Skeletal muscle tissue (tissue), 4 donors: Measurements from ENCODE around the gene NGLY1. TPM values are rescaled to one million over a fixed set of nuclear protein-coding genes. Genes with fewer than 3 reads are reported as not detected.

Source experiments
- H3K27ac ChIP-seq: one replicate; pipeline ENCODE4 v1.7.0; 2013; ENCODE audit warnings: mild to moderate bottlenecking, low read depth, low read length, inconsistent platforms
- H3K27me3 ChIP-seq, 3 donors: one replicate each; pipeline ENCODE4 v1.7.0; 2013; ENCODE audit warnings: low read length in 3 of 3; ENCODE audit not compliant: control insufficient read depth in 3 of 3, insufficient read depth in 3 of 3
- H3K36me3 ChIP-seq, 3 donors: one replicate each; pipeline ENCODE4 v1.7.0; 2013; ENCODE audit warnings: low read length in 3 of 3; ENCODE audit not compliant: control insufficient read depth in 3 of 3, insufficient read depth in 3 of 3
- H3K4me1 ChIP-seq, 3 donors: one replicate each; pipeline ENCODE4 v1.7.0; 2013; ENCODE audit warnings: low read length in 3 of 3, mild to moderate bottlenecking in 3 of 3; ENCODE audit not compliant: control insufficient read depth in 3 of 3, insufficient read depth in 3 of 3
- H3K4me3 ChIP-seq, 3 donors: one replicate each; pipeline ENCODE4 v1.7.0; 2013; ENCODE audit warnings: low read length in 3 of 3
- H3K9ac ChIP-seq, 3 donors: one replicate each; pipeline ENCODE4 v1.7.0; 2013; ENCODE audit warnings: low read length in 3 of 3, mild to moderate bottlenecking in 3 of 3, moderate library complexity in 2 of 3, low read depth in 1 of 3
- H3K9me3 ChIP-seq, 3 donors: one replicate each; pipeline ENCODE4 v1.7.0; 2013; ENCODE audit warnings: low read length in 3 of 3; ENCODE audit not compliant: control insufficient read depth in 3 of 3
- total RNA-seq: library from RNA; depleted of rRNA; stranded (reverse); fragments of >200 nt; gene quantifications from one replicate; pipeline ENCODE4 v1.2.3, GENCODE V29; 2014
- donor health status: Osteomylitis.

Gene NGLY1
- total RNA-seq, 1 donor from 2014 or later: 45.9 TPM

- Histone ChIP-seq H3K9ac (no peak overlapping the region), H3K9me3 (no peaks in the 10 kb centered on the region), H3K27ac (no peak overlapping the region), H3K27me3 (no peaks in the 10 kb centered on the region), H3K4me3 (no peak overlapping the region), H3K36me3 (no peaks in the 10 kb centered on the region), H3K4me1 (peaks cover 6 to 23% (median 21%) of the 10 kb centered on the region in 3 donors)
Observed at GRCh38 chr3:25784971-25785370, 1.7 kb upstream of the NGLY1 start.

- Histone ChIP-seq H3K4me1 (peaks cover 6 to 21% (median 20%) of the 10 kb centered on the region in 3 donors), H3K27ac (peak overlapping the region; percentile 88), H3K27me3 (no peaks in the 10 kb centered on the region), H3K4me3 (peak overlapping the region; percentile 75 to 82 (median 80)), H3K9me3 (no peaks in the 10 kb centered on the region), H3K36me3 (no peaks in the 10 kb centered on the region), H3K9ac (peak overlapping the region; percentile 75 to 86 (median 79))
Observed at GRCh38 chr3:25783661-25784512, 644 bp upstream of the NGLY1 start.

GRCh38 chr3:25782636-25782937 is 656 bp downstream of the NGLY1 start:
- H3K4me1 ChIP-seq: peaks cover 4 to 19% (median 17%) of the 10 kb centered on the region in 3 donors
- peak overlapping the region; percentile 82 to 91 (median 86) for H3K4me3 ChIP-seq
- peak overlapping the region; percentile 81 to 87 (median 83) for H3K9ac ChIP-seq
- H3K36me3 ChIP-seq: peaks cover 0 to 5% (median 3%) of the 10 kb centered on the region in 3 donors
- H3K27me3 ChIP-seq: no peaks in the 10 kb centered on the region
- peak overlapping the region; percentile 78 for H3K27ac ChIP-seq
- no peaks in the 10 kb centered on the region for H3K9me3 ChIP-seq

GRCh38 chr3:25781758-25782594 is 1.3 kb downstream of the NGLY1 start:
- H3K27me3 ChIP-seq: no peaks in the 10 kb centered on the region
- peak overlapping the region; percentile 82 to 91 (median 86) for H3K4me3 ChIP-seq
- peaks cover 4 to 19% (median 17%) of the 10 kb centered on the region in 3 donors for H3K4me1 ChIP-seq
- no peaks in the 10 kb centered on the region for H3K9me3 ChIP-seq
- H3K27ac ChIP-seq: no peak overlapping the region
- H3K9ac ChIP-seq: peak overlapping the region in 2 of 3 donors; percentile 81 to 87
- H3K36me3 ChIP-seq: peaks cover 0 to 9% (median 7%) of the 10 kb centered on the region in 3 donors

- H3K4me3 ChIP-seq: no peak overlapping the region
Observed at GRCh38 chr3:25781145-25781757, 2.0 kb downstream of the NGLY1 start.

GRCh38 chr3:25780618-25781017 is 2.6 kb downstream of the NGLY1 start:
- Histone ChIP-seq H3K36me3 (peaks cover 6 to 18% (median 16%) of the 10 kb centered on the region in 3 donors), H3K4me1 (peaks cover 4 to 19% (median 17%) of the 10 kb centered on the region in 3 donors), H3K27ac (no peak overlapping the region), H3K9me3 (no peaks in the 10 kb centered on the region), H3K4me3 (no peak overlapping the region), H3K9ac (no peak overlapping the region), H3K27me3 (no peaks in the 10 kb centered on the region)

More at GRCh38 chr3:25781145-25781757, 2.0 kb downstream of the NGLY1 start:
- Histone ChIP-seq H3K27ac (no peak overlapping the region), H3K27me3 (no peaks in the 10 kb centered on the region), H3K9me3 (no peaks in the 10 kb centered on the region), H3K4me1 (peaks cover 4 to 19% (median 17%) of the 10 kb centered on the region in 3 donors), H3K36me3 (peaks cover 3 to 12% (median 11%) of the 10 kb centered on the region in 3 donors), H3K9ac (no peak overlapping the region)

- Histone ChIP-seq H3K4me3 (no peak overlapping the region), H3K27ac (no peak overlapping the region), H3K27me3 (no peaks in the 10 kb centered on the region), H3K36me3 (peaks cover 17 to 35% (median 27%) of the 10 kb centered on the region in 3 donors), H3K4me1 (no peaks in the 10 kb centered on the region), H3K9ac (no peak overlapping the region), H3K9me3 (no peaks in the 10 kb centered on the region)
Observed at GRCh38 chr3:25775936-25776335, 7.3 kb downstream of the NGLY1 start.

GRCh38 chr3:25768851-25769250 is 14.4 kb downstream of the NGLY1 start:
- no peaks in the 10 kb centered on the region for H3K4me1 ChIP-seq
- H3K36me3 ChIP-seq: peaks cover 5 to 10% (median 9%) of the 10 kb centered on the region in 3 donors
- H3K27me3 ChIP-seq: no peaks in the 10 kb centered on the region
- H3K9me3 ChIP-seq: no peaks in the 10 kb centered on the region
- no peak overlapping the region for H3K4me3 ChIP-seq
- H3K9ac ChIP-seq: no peak overlapping the region
- no peak overlapping the region for H3K27ac ChIP-seq

- H3K27me3 ChIP-seq: no peaks in the 10 kb centered on the region
- peaks cover 19 to 35% (median 25%) of the 10 kb centered on the region in 3 donors for H3K36me3 ChIP-seq
- H3K4me1 ChIP-seq: no peaks in the 10 kb centered on the region
- H3K9me3 ChIP-seq: no peaks in the 10 kb centered on the region
- H3K4me3 ChIP-seq: no peak overlapping the region
- no peak overlapping the region for H3K9ac ChIP-seq
- no peak overlapping the region for H3K27ac ChIP-seq
Observed at GRCh38 chr3:25751725-25752124, 31.5 kb downstream of the NGLY1 start.
